Neural progenitor cell (in vitro differentiated cells): Measurements from ENCODE around the gene ATXN7L1. TPM values are rescaled to one million over a fixed set of nuclear protein-coding genes. Genes with fewer than 3 reads are reported as not detected.

ENCODE experiments used
- DNase-seq: peaks from one replicate; pipeline ENCODE4 v3.0.0-alpha.2; 2016; ENCODE audit warnings: low spot score
- H2AFZ ChIP-seq: fragments of 200-600 bp; sonication (generic); replicated peaks from 2 replicates; pipeline ENCODE4 v1.6.1; 2016; ENCODE audit warnings: antibody characterized with exemption
- H3F3A ChIP-seq: fragments of 200-600 bp; sonication (generic); 2 replicates; pipeline ENCODE4 v1.6.1; 2016; ENCODE audit warnings: antibody characterized with exemption, low read depth
- H3K27ac ChIP-seq: fragments of 200-600 bp; sonication (generic); 2 replicates; pipeline ENCODE4 v1.5.1; 2016; ENCODE audit warnings: mild to moderate bottlenecking
- H3K27me3 ChIP-seq: fragments of 200-600 bp; sonication (generic); 2 replicates; pipeline ENCODE4 v1.6.1; 2016; ENCODE audit warnings: mild to moderate bottlenecking, moderate library complexity
- H3K36me3 ChIP-seq: fragments of 200-600 bp; sonication (generic); 2 replicates; pipeline ENCODE4 v1.5.1; 2016
- H3K4me1 ChIP-seq: fragments of 200-600 bp; sonication (generic); 2 replicates; pipeline ENCODE4 v1.6.1; 2016; ENCODE audit warnings: mixed run types
- H3K4me2 ChIP-seq: fragments of 200-600 bp; sonication (generic); 2 replicates; pipeline ENCODE4 v1.6.1; 2016
- H3K4me3 ChIP-seq: fragments of 200-600 bp; sonication (generic); 2 replicates; pipeline ENCODE4 v1.5.1; 2016
- H3K79me2 ChIP-seq: fragments of 200-600 bp; sonication (generic); 2 replicates; pipeline ENCODE4 v1.6.1; 2016; ENCODE audit warnings: low read depth
- H3K9ac ChIP-seq: fragments of 200-600 bp; sonication (generic); 2 replicates; pipeline ENCODE4 v1.6.1; 2016
- H3K9me3 ChIP-seq: fragments of 200-600 bp; sonication (generic); 2 replicates; pipeline ENCODE4 v1.5.1; 2016; ENCODE audit warnings: low read depth
- H4K20me1 ChIP-seq: fragments of 200-600 bp; sonication (generic); 2 replicates; pipeline ENCODE4 v1.6.1; 2016; ENCODE audit warnings: low read depth
- H3K27ac Mint-ChIP-seq: 3 replicates; pipeline ENCODE4 v1.8.0; 2021; ENCODE audit warnings: mixed read lengths
- H3K27me3 Mint-ChIP-seq: 2 replicates; pipeline ENCODE4 v1.8.0; 2022; ENCODE audit warnings: low read depth, mild to moderate bottlenecking, inconsistent platforms, moderate library complexity, mixed read lengths; ENCODE audit not compliant: insufficient read depth
- H3K36me3 Mint-ChIP-seq: 3 replicates; pipeline ENCODE4 v1.8.0; 2021; ENCODE audit warnings: mixed read lengths
- H3K4me1 Mint-ChIP-seq: 3 replicates; pipeline ENCODE4 v1.8.0; 2021; ENCODE audit warnings: mixed read lengths
- H3K4me3 Mint-ChIP-seq: 3 replicates; pipeline ENCODE4 v1.8.0; 2021; ENCODE audit warnings: mild to moderate bottlenecking, moderate library complexity, mixed read lengths
- H3K9me3 Mint-ChIP-seq: 3 replicates; pipeline ENCODE4 v1.8.0; 2020; ENCODE audit warnings: mixed read lengths
- EZH2 ChIP-seq: fragments of 200-600 bp; sonication (generic); IDR thresholded peaks from 2 replicates; pipeline ENCODE4 v1.6.1; 2017; ENCODE audit warnings: antibody characterized with exemption, mild to moderate bottlenecking, moderate library complexity
- EZH2phosphoT487 ChIP-seq: fragments of 200-600 bp; sonication (generic); IDR thresholded peaks from 2 replicates; pipeline ENCODE4 v1.6.1; 2017; ENCODE audit warnings: antibody characterized with exemption
- total RNA-seq: library from RNA; depleted of rRNA; stranded (reverse); fragments of >200 nt; gene quantifications from 2 replicates; pipeline ENCODE4 v1.2.3, GENCODE V29; 2015; ENCODE audit warnings: low replicate concordance
- TF ChIP-seq, protein P1 (sequence below): fragments of 200-600 bp; sonication (generic); IDR thresholded peaks from 2 replicates; pipeline ENCODE4 v1.5.1; 2017; ENCODE audit warnings: antibody characterized with exemption, mild to moderate bottlenecking

The ATXN7L1 gene
- total RNA-seq, 1 donor from 2014 or later: 5.9 TPM

GRCh38 chr7:105902325-105902911, 26.0 kb upstream of the ATXN7L1 start:
- Histone ChIP-seq H3K27me3 (no peaks in the 10 kb centered on the region), H3K4me2 (no peak overlapping the region), H3F3A (peaks cover 7% of the 10 kb centered on the region), H3K4me1 (peaks cover 12% of the 10 kb centered on the region), H3K36me3 (no peaks in the 10 kb centered on the region), H3K79me2 (no peaks in the 10 kb centered on the region), H3K4me3 (no peak overlapping the region), H4K20me1 (no peaks in the 10 kb centered on the region), H3K9me3 (no peaks in the 10 kb centered on the region), H3K27ac (no peak overlapping the region), H2AFZ (no peak overlapping the region), H3K9ac (no peak overlapping the region)
- H3K9me3 Mint-ChIP-seq: no peaks in the 10 kb centered on the region
- DNase-seq: no peak
- no peaks in the 10 kb centered on the region for H3K27me3 Mint-ChIP-seq
- no peaks in the 10 kb centered on the region for H3K36me3 Mint-ChIP-seq
- TF ChIP-seq EZH2 (no peak), EZH2phosphoT487 (no peak)
- TF ChIP-seq, protein P1, sequence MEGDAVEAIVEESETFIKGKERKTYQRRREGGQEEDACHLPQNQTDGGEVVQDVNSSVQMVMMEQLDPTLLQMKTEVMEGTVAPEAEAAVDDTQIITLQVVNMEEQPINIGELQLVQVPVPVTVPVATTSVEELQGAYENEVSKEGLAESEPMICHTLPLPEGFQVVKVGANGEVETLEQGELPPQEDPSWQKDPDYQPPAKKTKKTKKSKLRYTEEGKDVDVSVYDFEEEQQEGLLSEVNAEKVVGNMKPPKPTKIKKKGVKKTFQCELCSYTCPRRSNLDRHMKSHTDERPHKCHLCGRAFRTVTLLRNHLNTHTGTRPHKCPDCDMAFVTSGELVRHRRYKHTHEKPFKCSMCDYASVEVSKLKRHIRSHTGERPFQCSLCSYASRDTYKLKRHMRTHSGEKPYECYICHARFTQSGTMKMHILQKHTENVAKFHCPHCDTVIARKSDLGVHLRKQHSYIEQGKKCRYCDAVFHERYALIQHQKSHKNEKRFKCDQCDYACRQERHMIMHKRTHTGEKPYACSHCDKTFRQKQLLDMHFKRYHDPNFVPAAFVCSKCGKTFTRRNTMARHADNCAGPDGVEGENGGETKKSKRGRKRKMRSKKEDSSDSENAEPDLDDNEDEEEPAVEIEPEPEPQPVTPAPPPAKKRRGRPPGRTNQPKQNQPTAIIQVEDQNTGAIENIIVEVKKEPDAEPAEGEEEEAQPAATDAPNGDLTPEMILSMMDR: no peak
- H3K4me1 Mint-ChIP-seq: peaks cover 13% of the 10 kb centered on the region
- H3K27ac Mint-ChIP-seq: no peak overlapping the region
- no peak overlapping the region for H3K4me3 Mint-ChIP-seq

- peaks cover 3% of the 10 kb centered on the region for H3K4me1 Mint-ChIP-seq
- Histone ChIP-seq H3K27me3 (no peaks in the 10 kb centered on the region), H3K4me2 (no peak overlapping the region), H3K9ac (no peak overlapping the region), H3K27ac (no peak overlapping the region), H3K4me1 (no peaks in the 10 kb centered on the region), H2AFZ (no peak overlapping the region), H3F3A (no peaks in the 10 kb centered on the region), H3K36me3 (no peaks in the 10 kb centered on the region), H3K4me3 (no peak overlapping the region), H3K79me2 (no peaks in the 10 kb centered on the region), H4K20me1 (no peaks in the 10 kb centered on the region), H3K9me3 (no peaks in the 10 kb centered on the region)
- H3K4me3 Mint-ChIP-seq: no peak overlapping the region
- no peak for TF ChIP-seq EZH2phosphoT487
- TF ChIP-seq EZH2: no peak
- TF ChIP-seq, protein P1: no peak
- H3K27me3 Mint-ChIP-seq: no peaks in the 10 kb centered on the region
- no peak overlapping the region for H3K27ac Mint-ChIP-seq
- no peaks in the 10 kb centered on the region for H3K36me3 Mint-ChIP-seq
- no peak for DNase-seq
- H3K9me3 Mint-ChIP-seq: no peaks in the 10 kb centered on the region
Measured at GRCh38 chr7:105897999-105898398, 21.6 kb upstream of the ATXN7L1 start.

DNA sequence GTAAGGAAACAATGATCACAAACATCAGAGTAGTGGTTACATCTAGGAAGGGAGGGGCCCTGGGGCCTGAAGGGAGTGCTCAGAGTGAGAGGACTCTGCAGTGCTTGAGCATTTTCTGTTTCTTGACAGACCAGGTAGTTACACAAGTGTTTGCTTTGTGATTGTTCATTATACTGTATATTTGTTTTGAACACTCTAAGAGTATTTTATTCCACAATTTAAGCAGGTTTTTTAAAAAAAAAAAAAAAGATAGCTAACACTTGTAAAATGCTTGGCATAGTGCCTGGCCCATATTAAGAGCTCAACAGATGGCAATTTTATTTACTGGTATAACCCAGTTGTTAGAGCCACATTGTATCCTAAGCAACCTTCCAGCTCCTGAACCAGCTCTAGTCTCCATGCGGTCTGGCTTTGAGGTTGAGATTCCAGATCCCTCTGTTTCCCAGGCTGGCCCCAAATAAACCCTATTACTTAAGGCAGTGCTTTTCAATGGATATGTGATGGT, 20.1 kb upstream of the ATXN7L1 start:
- Mint-ChIP-seq H3K27me3 (no peaks in the 10 kb centered on the region), H3K36me3 (no peaks in the 10 kb centered on the region), H3K4me1 (peaks cover 3% of the 10 kb centered on the region), H3K9me3 (no peaks in the 10 kb centered on the region), H3K4me3 (no peak overlapping the region), H3K27ac (no peak overlapping the region)
- H3K27ac ChIP-seq: no peak overlapping the region
- TF ChIP-seq EZH2 (no peak), EZH2phosphoT487 (no peak)
- TF ChIP-seq, protein P1: no peak
- H3F3A ChIP-seq: no peaks in the 10 kb centered on the region
- H3K27me3 ChIP-seq: no peaks in the 10 kb centered on the region
- H3K9me3 ChIP-seq: no peaks in the 10 kb centered on the region
- no peak overlapping the region for H2AFZ ChIP-seq
- no peaks in the 10 kb centered on the region for H3K36me3 ChIP-seq
- H3K79me2 ChIP-seq: no peaks in the 10 kb centered on the region
- no peaks in the 10 kb centered on the region for H4K20me1 ChIP-seq
- H3K4me1 ChIP-seq: no peaks in the 10 kb centered on the region
- no peak for DNase-seq
- no peak overlapping the region for H3K9ac ChIP-seq
- H3K4me2 ChIP-seq: no peak overlapping the region
- H3K4me3 ChIP-seq: no peak overlapping the region
